ENCODE results near the gene SLC5A3. TPM values are rescaled to one million over a fixed set of nuclear protein-coding genes. Genes with fewer than 3 reads are reported as not detected.

SLC5A3 gene
- total and polyA plus RNA-seq, 11 donors, result 1.1 to 6.2 (median 3.5) TPM

DNA sequence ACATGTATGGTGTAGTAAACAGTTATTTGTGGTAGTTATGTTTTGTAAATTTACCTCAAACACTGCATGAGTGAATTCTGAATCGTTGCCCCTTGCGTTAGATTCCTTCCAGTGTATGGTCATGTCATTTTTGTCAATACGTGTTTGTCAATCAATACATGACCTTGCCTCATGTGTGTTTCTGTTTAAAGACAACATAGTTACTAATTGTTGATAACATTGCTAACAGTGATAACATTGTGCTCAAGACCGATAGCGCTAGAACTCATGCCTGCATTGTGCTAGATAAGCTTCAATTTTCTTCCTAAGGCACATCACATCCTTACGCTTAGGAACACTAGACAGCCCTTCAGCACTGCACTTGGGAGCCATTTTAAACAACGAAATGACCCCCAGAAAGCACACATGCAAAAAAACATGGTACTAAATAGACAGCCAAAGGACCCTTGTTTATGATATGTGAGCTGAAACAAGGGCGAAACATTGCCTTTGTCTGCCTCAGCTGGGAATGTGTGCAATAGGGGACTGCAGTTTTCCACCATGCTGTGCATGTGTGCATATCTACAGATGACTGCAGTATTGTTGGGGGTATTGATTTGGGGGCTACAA is 37.3 kb downstream of the SLC5A3 start:
- H3K27me3 ChIP-seq, result no peaks in the 10 kb centered on the region
- ATAC-seq (no peak), DNase-seq (no peak)
- 84 to 86% (median 84%) methylated on average over 8 of the region's 8 CpGs for WGBS, 4 donors
- H3K36me3 ChIP-seq, result no peaks in the 10 kb centered on the region
- TF ChIP-seq POLR2A (IDR thresholded peaks at IDR 0.05), result no peak
- TF ChIP-seq, protein P1, sequence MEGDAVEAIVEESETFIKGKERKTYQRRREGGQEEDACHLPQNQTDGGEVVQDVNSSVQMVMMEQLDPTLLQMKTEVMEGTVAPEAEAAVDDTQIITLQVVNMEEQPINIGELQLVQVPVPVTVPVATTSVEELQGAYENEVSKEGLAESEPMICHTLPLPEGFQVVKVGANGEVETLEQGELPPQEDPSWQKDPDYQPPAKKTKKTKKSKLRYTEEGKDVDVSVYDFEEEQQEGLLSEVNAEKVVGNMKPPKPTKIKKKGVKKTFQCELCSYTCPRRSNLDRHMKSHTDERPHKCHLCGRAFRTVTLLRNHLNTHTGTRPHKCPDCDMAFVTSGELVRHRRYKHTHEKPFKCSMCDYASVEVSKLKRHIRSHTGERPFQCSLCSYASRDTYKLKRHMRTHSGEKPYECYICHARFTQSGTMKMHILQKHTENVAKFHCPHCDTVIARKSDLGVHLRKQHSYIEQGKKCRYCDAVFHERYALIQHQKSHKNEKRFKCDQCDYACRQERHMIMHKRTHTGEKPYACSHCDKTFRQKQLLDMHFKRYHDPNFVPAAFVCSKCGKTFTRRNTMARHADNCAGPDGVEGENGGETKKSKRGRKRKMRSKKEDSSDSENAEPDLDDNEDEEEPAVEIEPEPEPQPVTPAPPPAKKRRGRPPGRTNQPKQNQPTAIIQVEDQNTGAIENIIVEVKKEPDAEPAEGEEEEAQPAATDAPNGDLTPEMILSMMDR (IDR thresholded peaks at IDR 0.05), result no peak
- no peak overlapping the region for H3K27ac ChIP-seq
- H3K4me1 ChIP-seq, result peaks cover 0 to 11% (median 5%) of the 10 kb centered on the region in 12 donors
- intact Hi-C loops (cut with DNase I), result no loop called here
- no peaks in the 10 kb centered on the region for H3K9me3 ChIP-seq
- no peak overlapping the region for H3K4me3 ChIP-seq

DNA sequence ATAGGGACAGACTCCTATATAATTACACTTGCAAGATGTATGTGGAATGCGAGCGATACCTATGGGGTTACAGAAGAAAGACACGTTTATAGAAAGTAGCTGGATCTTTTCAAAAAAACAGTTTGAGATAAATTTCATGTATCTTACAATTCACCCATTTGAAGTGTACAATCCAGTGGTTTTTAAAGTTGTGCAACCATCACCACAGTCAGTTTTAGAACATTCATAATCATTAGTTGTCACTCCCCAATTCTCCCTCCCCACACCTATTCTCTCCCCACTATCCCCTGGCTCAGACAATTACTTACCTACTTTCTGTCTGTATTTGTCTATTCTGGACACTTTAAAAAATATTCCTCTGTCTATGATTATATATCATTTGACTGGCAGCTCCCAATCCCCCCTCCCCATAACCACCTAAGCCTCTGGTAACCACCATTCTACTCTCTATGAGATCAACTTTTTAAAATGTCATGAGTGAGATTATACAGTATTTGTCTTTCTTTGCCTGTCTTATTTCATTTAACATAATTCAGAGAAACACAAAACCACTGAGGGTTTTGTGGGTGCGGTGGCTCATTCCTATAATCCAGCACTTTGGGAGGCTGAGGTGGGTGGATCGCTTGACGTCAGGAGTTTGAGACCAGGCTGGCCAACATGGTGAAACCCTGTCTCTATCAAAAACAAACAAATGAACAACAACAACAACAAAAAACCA is 39.1 kb downstream of the SLC5A3 start:
- TF ChIP-seq POLR2A (IDR thresholded peaks at IDR 0.05), result no peak
- Histone ChIP-seq H3K4me3 (no peak overlapping the region), H3K36me3 (no peaks in the 10 kb centered on the region), H3K27me3 (no peaks in the 10 kb centered on the region), H3K9me3 (no peaks in the 10 kb centered on the region), H3K4me1 (peaks cover 0 to 11% (median 5%) of the 10 kb centered on the region in 12 donors), H3K27ac (no peak overlapping the region)
- ATAC-seq, result no peak
- WGBS, 4 donors, result 92 to 97% (median 96%) methylated on average over 6 of the region's 6 CpGs
- DNase-seq, result no peak
- intact Hi-C loops (cut with DNase I), result no loop called here

DNA sequence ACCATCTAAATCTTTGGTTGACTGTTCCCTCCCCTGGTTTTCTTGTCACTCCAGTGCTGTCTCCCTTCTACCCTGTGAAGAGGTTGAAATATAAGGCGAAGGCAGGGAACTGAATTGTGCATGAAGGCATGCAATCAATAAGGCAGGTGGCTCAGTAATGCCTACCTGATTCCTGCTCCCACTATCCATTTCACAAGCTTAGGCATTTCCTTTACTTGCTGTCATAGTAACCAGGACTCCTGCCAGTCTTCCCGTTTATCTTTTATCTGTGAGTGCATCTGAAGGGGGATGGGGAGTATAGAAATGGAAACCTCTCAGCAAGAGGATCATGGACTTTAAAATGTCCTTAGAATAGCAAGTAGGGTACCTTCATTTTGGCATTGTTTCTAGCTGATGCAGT is 40.5 kb downstream of the SLC5A3 start:
- H3K27me3 ChIP-seq, result no peaks in the 10 kb centered on the region
- H3K36me3 ChIP-seq, result no peaks in the 10 kb centered on the region
- H3K27ac ChIP-seq, result no peak overlapping the region
- intact Hi-C loops (cut with DNase I), result no loop called here
- no peak for ATAC-seq
- H3K9me3 ChIP-seq, result no peaks in the 10 kb centered on the region
- peaks cover 0 to 11% (median 5%) of the 10 kb centered on the region in 12 donors for H3K4me1 ChIP-seq
- WGBS, 4 donors, result 26 to 53% (median 50%) methylated on average over 2 of the region's 2 CpGs
- TF ChIP-seq, protein P1 (IDR thresholded peaks at IDR 0.05), result no peak
- no peak for TF ChIP-seq POLR2A (IDR thresholded peaks at IDR 0.05)
- no peak for DNase-seq
- no peak overlapping the region for H3K4me3 ChIP-seq

DNA sequence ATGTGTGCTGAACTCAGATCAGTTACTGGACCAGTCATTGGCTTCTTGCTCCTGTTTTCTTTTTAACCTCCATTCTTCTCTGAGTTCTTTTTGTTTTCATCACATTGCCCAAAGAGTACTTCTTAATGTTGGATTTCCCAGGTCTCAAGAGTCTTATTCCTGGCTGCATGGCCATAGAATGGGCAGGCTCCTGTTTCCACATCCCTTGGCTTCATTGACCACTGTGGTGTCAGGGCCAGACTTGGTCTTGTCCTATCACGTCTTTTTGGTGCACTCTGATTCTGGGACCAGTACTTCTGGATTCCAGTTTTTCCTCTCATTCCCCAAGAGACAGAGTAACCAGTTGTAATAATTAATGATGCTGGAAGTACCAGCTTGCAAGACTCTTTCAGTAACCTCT is 41.8 kb downstream of the SLC5A3 start:
- WGBS, 4 donors, result 53 to 72% (median 61%) methylated on average over 1 of the region's 1 CpG
- ATAC-seq, result no peak
- TF ChIP-seq, protein P1 (IDR thresholded peaks at IDR 0.05), result no peak
- no peak for TF ChIP-seq POLR2A (IDR thresholded peaks at IDR 0.05)

More for the DNA sequence above, 41.8 kb downstream of the SLC5A3 start:
- intact Hi-C loops (cut with DNase I), result no loop called here
- Histone ChIP-seq H3K36me3 (no peaks in the 10 kb centered on the region), H3K27me3 (no peaks in the 10 kb centered on the region), H3K27ac (no peak overlapping the region), H3K4me3 (no peak overlapping the region), H3K9me3 (no peaks in the 10 kb centered on the region), H3K4me1 (peaks cover 0 to 14% (median 5%) of the 10 kb centered on the region in 12 donors)
- no peak for DNase-seq

All from heart left ventricle (tissue), 16 donors.